Bronchial epithelial cell (primary cell): Measurements from ENCODE around the gene SIL1. TPM values are rescaled to one million over a fixed set of nuclear protein-coding genes. Genes with fewer than 3 reads are reported as not detected.

Experiments used
- DNase-seq: peaks from one replicate; pipeline ENCODE4 v3.0.0-alpha.2; 2010; ENCODE audit warnings: low read depth
- FAIRE-seq: peaks from 2 replicates; lab custom pipeline; 2011; peaks lifted over from hg19 to GRCh38; lab: Jason Lieb, UNC
- H3K27me3 ChIP-seq: 2 replicates; pipeline ENCODE4 v1.5.1; 2011; ENCODE audit warnings: low read length; ENCODE audit not compliant: control insufficient read depth, insufficient read depth
- H3K36me3 ChIP-seq: 2 replicates; pipeline ENCODE4 v1.5.1; 2011; ENCODE audit warnings: low read length; ENCODE audit not compliant: control insufficient read depth, insufficient read depth
- H3K4me3 ChIP-seq: 2 replicates; pipeline ENCODE4 v1.5.1; 2011; ENCODE audit warnings: mild to moderate bottlenecking, low read depth, low read length, control low read depth
- total RNA-seq: library from RNA; depleted of rRNA; stranded (reverse); fragments of >200 nt; gene quantifications from 2 replicates; pipeline ENCODE4 v1.2.1, GENCODE V29; 2014
- TF ChIP-seq, protein P1 (sequence below): IDR thresholded peaks from 2 replicates; pipeline ENCODE4 v1.5.1; 2011; ENCODE audit warnings: mild to moderate bottlenecking, moderate library complexity, low read length, control low read depth, inconsistent platforms; ENCODE audit not compliant: insufficient read depth, severe bottlenecking

SIL1 gene
- total RNA-seq, 1 donor from 2014 or later, result 85.3 TPM

DNA sequence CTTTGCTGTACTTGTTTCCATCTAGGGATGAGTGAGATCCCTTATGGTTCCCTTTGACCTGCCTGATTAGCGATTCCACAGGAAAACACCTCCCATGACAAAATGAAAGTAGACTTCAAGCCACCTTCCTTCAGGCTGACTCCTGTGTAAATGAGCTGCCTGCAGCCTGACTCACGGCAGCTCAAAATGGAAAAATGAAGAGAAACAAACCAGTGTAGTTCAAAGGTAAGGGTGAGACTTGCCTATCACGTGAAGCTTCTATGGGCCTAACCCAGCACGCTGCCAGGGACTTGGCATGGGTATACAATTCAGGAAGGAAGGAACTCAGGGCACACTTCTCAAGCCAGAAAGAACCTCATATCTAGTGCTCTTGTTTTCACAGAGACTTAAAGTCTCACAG lies 212.9 kb downstream of the SIL1 start:
- DNase-seq (no peak), FAIRE-seq (no peak)
- TF ChIP-seq, protein P1, sequence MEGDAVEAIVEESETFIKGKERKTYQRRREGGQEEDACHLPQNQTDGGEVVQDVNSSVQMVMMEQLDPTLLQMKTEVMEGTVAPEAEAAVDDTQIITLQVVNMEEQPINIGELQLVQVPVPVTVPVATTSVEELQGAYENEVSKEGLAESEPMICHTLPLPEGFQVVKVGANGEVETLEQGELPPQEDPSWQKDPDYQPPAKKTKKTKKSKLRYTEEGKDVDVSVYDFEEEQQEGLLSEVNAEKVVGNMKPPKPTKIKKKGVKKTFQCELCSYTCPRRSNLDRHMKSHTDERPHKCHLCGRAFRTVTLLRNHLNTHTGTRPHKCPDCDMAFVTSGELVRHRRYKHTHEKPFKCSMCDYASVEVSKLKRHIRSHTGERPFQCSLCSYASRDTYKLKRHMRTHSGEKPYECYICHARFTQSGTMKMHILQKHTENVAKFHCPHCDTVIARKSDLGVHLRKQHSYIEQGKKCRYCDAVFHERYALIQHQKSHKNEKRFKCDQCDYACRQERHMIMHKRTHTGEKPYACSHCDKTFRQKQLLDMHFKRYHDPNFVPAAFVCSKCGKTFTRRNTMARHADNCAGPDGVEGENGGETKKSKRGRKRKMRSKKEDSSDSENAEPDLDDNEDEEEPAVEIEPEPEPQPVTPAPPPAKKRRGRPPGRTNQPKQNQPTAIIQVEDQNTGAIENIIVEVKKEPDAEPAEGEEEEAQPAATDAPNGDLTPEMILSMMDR, result no peak
- H3K27me3 ChIP-seq, result no peaks in the 10 kb centered on the region
- H3K36me3 ChIP-seq, result peaks cover 1% of the 10 kb centered on the region
- no peak overlapping the region for H3K4me3 ChIP-seq

DNA sequence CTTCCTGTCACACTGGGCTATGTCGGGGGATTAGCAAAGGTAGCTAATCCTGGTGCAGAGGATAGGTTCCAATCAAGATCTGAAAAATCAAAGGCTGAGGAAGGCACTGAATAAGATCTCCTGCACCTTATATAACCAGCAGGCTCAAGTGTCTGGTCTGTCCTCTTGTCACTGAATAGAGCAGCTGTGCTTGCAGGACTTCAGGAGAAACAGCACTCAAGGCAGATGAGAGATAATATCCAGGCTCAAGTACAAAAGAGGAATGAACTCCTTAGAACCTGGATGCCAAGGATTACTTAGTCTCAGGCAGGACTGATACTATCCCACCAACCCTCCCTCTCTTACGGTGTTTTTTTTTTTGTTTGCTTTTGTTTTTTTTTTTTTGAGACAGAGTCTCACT lies 214.2 kb downstream of the SIL1 start:
- TF ChIP-seq, protein P1, result no peak
- Histone ChIP-seq H3K27me3 (no peaks in the 10 kb centered on the region), H3K36me3 (no peaks in the 10 kb centered on the region), H3K4me3 (no peak overlapping the region)
- FAIRE-seq, result no peak
- no peak for DNase-seq

DNA sequence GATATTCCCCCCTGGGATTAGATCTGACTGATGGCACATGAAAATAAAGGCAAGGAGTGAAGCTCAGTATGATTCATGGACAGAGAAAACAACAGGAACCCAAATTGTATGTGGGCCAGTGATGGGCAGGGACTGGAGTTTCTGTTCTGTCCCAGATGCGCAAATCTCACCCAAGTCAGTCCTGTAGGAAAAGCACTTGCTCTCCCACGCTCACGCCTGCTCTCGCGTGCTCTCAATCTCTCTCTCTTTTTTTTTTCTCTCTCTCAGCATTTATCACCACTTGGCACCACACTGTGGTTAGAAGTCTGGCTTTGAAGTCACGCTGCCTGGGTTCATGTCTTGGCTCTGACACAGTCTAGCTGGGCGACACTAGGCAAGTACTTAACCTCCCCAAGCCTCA lies 216.6 kb downstream of the SIL1 start:
- no peak overlapping the region for H3K4me3 ChIP-seq
- no peaks in the 10 kb centered on the region for H3K36me3 ChIP-seq
- TF ChIP-seq, protein P1, result no peak
- FAIRE-seq (no peak), DNase-seq (no peak)
- H3K27me3 ChIP-seq, result no peaks in the 10 kb centered on the region

DNA sequence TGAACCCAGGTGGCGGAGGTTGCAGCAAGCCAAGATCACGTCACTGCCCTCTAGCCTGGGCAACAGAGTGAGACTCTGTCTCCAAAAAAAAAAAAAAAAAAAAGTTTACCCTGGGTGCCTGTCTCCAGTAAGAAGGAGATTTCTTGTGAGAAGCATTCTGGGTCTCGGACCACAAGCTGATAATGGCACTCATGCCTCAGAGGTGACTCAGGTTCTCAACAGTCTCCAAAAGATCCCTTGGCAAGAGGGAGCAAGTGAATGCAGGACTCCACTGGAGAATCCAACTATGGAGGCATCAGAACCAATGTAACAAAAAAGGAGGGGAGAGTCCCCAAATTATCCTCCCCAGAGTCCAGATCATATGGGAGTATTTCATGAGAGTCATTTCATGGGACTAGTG lies 217.0 kb downstream of the SIL1 start:
- DNase-seq (no peak), FAIRE-seq (no peak)
- no peak overlapping the region for H3K4me3 ChIP-seq
- H3K27me3 ChIP-seq, result no peaks in the 10 kb centered on the region
- TF ChIP-seq, protein P1, result no peak
- H3K36me3 ChIP-seq, result no peaks in the 10 kb centered on the region

DNA sequence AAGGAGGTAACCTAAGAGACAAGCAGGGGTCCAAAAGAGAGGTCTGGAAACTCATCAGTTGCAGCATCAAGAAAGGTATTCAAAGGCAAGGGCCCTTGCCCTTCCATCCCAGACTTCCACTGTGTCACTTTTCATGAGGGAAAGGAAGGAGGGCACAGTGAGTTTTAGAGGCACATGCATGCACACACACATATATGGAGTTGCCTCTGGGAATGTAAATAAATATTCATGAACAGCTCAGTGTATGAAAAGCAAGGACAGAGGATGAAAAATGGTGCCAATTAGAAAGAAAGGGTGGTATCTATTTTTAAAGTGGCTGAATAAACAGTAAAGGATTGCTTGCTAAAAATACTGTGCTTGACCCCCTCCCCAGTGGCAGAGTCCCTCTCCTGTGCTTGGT lies 217.7 kb downstream of the SIL1 start:
- no peak for FAIRE-seq
- H3K4me3 ChIP-seq, result no peak overlapping the region
- no peaks in the 10 kb centered on the region for H3K36me3 ChIP-seq
- TF ChIP-seq, protein P1, result no peak
- no peak for DNase-seq
- H3K27me3 ChIP-seq, result no peaks in the 10 kb centered on the region

DNA sequence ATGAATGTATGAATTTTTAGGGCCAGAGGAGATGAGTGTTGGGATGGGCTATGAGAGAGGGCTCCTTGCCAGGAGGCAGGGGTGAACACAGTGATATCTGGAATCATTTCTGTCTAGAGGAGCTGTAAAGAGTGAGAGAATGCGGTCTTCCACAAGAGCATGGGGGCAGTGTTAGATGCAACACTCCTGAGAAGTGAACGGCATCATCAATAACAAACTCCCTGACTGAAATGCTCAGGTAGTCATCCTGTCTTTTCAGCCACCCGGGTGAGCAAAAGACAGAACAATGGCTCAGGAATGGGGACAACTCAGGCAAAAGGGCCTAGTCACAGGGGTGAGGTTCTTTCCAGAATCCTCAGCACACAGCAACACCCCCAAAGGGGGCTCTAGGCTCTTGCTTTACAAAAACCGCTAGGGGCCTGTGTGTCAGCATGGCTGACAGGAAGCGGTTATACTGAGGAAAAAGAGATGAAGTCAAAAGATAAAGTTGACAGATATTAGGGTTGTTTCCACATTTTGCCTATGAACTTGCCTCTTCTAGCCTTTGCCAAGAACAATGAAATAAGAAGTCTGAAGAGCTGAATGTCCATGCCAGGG lies 218.4 kb downstream of the SIL1 start:
- H3K4me3 ChIP-seq, result no peak overlapping the region
- DNase-seq, result no peak
- no peak for FAIRE-seq
- TF ChIP-seq, protein P1, result no peak
- H3K36me3 ChIP-seq, result no peaks in the 10 kb centered on the region
- no peaks in the 10 kb centered on the region for H3K27me3 ChIP-seq
